GM10266 (cell line): ENCODE measurements around the gene GOLGA3.
"Not testable (repeated sequence)": the region's sequence is repeated elsewhere in the genome, so short reads cannot be mapped to it uniquely, and the experiment has no call there.

ENCODE experiments used
- DNase-seq: peaks from one replicate; pipeline ENCODE4 v3.0.0; 2012; ENCODE audit errors: extremely low spot score
- TF ChIP-seq, protein P1 (sequence below): IDR thresholded peaks from 2 replicates; pipeline ENCODE4 v1.5.1; 2012; ENCODE audit warnings: mild to moderate bottlenecking, low read depth; ENCODE audit not compliant: control insufficient read depth, insufficient read depth; ENCODE audit errors: missing control alignments

Gene GOLGA3

DNA sequence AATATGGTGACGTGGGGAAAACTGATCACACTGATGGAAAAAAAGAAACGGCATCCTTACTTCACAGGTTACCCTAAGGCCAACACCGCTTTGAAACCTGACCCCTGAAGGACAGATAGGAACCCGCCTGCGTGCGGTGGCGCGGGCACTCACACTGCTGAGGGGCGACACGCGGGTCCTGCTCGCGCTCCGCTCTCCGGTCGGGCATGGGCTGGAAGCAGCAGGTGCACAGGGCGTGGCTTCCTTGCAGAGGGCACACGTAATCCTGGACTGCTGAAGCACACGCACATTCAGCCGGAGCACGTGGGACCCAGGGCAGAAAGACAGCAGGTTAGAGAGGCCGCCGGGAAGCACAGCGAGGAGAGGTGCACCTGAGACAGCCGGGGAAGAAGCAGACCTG, 22.8 kb upstream of the GOLGA3 start:
- TF ChIP-seq, protein P1, sequence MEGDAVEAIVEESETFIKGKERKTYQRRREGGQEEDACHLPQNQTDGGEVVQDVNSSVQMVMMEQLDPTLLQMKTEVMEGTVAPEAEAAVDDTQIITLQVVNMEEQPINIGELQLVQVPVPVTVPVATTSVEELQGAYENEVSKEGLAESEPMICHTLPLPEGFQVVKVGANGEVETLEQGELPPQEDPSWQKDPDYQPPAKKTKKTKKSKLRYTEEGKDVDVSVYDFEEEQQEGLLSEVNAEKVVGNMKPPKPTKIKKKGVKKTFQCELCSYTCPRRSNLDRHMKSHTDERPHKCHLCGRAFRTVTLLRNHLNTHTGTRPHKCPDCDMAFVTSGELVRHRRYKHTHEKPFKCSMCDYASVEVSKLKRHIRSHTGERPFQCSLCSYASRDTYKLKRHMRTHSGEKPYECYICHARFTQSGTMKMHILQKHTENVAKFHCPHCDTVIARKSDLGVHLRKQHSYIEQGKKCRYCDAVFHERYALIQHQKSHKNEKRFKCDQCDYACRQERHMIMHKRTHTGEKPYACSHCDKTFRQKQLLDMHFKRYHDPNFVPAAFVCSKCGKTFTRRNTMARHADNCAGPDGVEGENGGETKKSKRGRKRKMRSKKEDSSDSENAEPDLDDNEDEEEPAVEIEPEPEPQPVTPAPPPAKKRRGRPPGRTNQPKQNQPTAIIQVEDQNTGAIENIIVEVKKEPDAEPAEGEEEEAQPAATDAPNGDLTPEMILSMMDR, result no peak
- no peak for DNase-seq

DNA sequence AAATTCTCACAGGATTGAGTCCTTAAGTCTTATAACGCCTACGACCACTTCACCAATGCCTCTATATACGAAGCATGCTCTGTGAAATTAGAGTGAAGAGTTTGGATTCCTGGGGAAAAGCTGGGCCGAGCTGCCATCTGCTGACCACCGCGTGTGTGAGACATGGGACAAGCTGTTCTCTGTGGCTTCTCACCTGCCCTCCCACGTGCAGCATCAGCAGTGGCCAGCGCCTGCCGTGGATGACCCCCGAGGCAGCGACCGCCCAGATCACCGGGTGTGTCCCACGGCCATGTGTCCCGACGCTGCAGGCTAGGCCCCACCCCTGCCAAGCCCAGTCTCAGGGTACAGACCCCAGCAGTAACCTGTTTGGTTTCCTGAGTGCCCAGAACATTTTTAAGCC, 21.6 kb upstream of the GOLGA3 start:
- TF ChIP-seq, protein P1, result no peak

DNA sequence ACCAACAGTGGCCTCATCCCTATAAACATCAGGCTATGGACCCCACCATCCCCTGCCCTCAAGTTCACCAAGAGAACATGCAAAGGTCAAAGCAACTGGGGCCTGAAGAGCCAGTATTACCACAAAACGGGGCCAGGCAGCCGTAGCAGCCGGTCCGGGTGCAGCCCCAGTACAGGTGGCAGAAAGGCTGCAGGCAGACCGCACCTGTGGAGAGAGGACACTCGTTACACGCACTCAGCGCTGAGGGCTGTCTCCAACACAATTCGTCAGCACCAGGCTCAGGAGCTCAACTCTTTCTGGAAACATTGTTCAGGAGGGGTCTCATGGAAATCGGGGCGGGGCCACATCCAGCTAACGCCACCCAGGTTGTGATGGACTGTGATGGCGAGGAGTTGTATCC, 19.9 kb upstream of the GOLGA3 start:
- DNase-seq, result no peak
- TF ChIP-seq, protein P1, result no peak

More for the DNA sequence above, 21.6 kb upstream of the GOLGA3 start:
- no peak for DNase-seq

DNA sequence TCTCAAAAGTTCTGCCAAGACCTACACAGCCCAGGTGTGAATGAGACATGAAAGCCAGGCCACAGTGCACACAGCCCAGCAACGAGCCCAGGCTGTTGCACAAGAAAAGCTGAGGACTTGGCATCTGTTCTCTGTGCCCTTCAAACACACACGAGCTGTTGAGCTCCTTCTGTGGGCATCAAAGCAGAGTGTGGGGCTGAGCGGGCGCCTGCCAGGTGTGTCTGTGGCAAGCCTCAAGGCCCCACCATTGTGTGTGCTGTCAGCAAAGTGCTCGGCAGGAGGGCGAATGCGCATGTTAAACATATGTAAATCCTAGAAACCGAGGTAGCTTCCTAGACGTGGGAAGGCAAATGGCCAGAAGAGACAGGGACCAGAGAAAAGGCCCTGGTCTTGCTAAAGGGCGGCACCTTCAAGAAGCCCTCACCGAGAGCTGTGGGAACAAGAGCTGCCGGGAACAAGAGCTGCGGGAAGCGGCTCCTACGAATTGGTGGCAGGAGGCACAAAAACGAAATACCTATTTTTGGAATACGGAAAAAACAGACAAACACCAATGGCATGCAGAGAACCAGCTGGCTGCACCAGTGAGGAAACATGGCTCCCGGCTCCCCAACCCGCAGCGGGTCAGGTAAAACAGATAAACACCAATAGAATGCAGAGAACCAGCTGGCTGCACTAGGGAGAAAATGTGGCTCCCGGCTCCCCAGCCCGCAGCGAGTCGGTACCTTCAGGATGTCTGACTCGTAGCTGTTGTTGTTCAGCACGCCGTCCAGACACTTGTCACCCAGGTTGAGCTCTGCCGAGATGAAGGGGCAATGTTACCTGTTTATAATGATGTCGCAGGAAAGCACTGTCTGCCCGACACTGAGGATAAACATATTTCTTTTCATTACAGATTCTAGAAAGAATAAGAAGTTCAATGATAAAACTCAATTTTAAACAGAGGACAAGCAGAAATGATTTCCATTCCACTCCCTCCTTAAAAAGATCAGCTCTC, 19.0 kb upstream of the GOLGA3 start:
- TF ChIP-seq, protein P1, result no peak
- no peak for DNase-seq

DNA sequence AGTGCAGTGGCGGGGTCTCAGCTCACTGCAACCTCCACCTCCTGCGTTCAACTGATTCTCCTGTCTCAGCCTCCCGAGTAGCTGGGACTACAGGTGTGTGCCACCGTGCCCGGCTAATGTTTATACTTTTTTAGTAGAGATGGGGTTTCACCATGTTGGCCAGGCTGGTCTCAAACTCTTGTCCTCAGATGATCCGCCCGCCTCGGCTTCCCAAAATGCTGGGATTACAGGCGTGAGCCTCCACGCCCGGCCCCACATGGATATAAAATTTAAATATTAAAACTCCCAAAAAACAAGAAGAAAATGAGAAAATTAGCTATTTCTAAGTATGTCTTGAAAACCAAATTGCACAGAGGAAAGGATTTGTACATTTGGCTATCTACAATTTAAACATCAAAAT, 16.0 kb upstream of the GOLGA3 start:
- DNase-seq, result not testable (repeated sequence)

DNA sequence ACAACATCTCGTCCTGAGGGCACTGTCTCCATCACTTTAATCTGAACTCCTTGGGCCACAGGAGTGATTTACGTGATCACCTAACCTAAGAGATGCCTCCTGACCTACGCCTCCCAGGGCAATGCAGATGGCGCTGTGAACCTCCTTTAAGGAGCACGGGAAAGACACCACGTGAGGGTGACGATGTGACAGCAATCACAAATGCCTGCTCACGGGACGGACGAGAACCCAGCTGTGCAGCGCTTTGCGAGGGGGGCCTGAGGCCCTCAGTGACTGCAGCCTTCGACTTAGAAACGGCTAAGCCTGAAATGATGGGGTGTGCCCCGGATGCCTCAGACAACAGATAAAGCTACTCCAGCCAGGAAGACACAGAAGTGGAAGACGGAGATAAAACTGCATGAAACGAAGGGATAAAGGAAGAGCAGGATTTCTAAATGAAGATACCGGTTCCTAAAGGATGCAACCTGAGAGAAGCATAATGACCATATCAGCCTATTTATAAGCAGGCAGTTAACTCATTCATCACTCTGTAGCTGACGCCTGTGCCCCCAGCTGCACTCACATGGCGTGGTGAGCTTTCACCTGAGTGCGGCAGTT, 13.9 kb upstream of the GOLGA3 start:
- DNase-seq, result no peak
- TF ChIP-seq, protein P1, result no peak

DNA sequence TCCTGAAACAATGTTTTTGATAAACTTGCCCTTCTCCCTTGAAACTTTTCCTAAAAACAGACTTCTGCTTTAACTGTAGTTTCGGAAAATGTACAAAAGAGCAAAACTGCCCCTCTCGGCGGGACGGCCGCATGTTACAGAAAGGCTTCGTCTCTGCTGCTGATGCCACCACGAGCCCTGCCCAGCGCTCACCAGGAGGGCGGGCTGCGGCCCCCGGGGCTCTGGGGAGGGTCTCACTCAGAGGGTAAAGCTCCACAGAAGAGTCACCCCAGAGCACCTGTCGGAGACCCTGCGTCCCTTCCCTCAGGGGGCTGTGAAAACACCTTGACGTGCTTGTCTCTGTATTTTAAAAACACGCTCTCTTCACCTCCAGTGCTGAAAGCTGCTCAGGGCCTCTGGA, 12.5 kb upstream of the GOLGA3 start:
- TF ChIP-seq, protein P1, result no peak
- DNase-seq, result no peak
